NCI-H146 treated with DMSO at 0.1 percent for 48 hours (cell line): ENCODE data around the gene TRIM26.
"Not testable (repeated sequence)": the region's sequence is repeated elsewhere in the genome, so short reads cannot be mapped to it uniquely, and the experiment has no call there.

Experiments used
- DNase-seq: peaks from one replicate; lab custom pipeline; 2025; ENCODE audit not compliant: unreplicated experiment; lab: John Stamatoyannopoulos, UW

Gene TRIM26

DNA sequence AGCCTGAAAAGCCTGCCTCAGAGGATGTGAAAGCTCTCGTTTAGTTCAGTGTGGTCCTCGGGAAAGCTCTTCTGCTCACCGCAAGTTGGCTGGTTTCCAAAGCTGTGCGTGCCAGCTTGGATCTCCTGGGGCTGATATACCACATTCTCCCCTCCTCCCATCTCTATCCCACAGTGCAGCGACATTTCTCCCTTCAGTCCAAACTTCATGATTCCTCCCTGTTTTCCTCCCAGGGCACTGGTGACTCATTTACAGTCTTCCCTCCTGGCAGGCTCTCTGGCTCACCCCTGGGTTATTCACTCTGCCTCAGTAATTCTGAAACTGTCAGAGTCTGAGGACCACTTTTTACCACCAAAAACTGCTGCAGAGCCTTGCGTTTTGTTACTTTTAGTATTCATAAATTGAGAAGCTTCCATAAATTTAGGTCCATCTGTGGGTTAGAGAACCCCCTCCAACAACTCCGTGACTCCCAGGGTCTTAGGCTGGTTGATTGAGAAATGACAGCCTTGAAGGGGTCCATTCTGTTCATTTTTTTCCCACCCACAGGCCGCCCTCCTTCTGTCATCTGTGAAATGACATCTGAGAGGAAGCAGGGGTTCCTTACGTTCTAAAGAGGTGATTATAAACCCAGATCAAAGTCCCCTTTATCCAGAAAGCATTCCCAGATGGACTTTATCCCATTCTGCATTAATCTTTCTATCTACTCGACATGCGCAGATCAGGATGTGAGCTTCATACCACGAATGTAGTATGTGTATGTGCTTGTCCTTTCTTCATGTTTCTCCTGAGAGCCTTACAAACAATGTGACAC lies 58.3 kb downstream of the TRIM26 start:
- no peak for DNase-seq

GRCh38 chr6:30154061-30154460 lies 59.1 kb downstream of the TRIM26 start:
- DNase-seq = no peak

- DNase-seq = no peak
These were observed 60.1 kb downstream of the TRIM26 start for GRCh38 chr6:30152910-30153610.

- no peak for DNase-seq
These were observed 61.1 kb downstream of the TRIM26 start for GRCh38 chr6:30152016-30152673.

DNA sequence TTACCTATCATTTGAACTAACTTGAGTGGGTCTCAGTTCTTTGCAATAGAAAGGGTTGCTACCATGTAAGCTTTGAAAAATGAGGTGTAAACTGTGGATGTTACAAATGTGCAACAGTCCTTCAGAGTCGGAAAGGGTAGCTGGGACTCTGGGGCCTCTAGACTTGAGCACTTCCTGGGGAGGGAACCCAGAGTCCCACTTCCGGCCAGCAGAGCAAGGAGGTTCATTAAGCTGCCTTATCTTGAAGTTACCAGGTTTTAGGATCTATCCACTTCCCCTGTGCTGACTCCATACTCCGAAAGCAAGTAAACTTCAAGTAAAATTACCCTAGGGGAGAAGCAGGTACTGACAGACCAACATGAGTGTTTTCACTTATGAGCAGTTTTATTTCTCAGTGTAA lies 61.6 kb downstream of the TRIM26 start:
- no peak for DNase-seq

- DNase-seq = no peak
These were observed 62.4 kb downstream of the TRIM26 start for GRCh38 chr6:30150671-30151395.

- no peak for DNase-seq
These were observed 63.2 kb downstream of the TRIM26 start for GRCh38 chr6:30149858-30150550.

DNA sequence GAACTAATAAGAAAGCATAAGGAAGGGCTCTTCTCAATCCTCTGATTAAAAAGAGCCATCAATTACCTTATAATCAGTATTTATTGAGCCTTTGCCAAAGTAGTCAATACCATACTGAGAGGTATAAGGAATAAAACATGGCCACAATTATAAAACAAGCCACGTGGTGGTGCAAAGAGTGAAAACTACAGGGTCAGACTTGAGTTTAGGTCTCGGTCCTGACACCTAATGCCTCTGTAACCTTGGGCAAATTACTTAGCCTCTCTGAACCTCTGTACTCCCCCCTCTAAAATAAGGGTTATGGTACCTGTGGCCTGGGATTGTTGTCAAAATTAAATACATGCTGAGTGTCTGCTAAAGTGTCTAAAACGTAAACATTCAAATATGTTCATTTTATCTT lies 64.0 kb downstream of the TRIM26 start:
- no peak for DNase-seq

DNA sequence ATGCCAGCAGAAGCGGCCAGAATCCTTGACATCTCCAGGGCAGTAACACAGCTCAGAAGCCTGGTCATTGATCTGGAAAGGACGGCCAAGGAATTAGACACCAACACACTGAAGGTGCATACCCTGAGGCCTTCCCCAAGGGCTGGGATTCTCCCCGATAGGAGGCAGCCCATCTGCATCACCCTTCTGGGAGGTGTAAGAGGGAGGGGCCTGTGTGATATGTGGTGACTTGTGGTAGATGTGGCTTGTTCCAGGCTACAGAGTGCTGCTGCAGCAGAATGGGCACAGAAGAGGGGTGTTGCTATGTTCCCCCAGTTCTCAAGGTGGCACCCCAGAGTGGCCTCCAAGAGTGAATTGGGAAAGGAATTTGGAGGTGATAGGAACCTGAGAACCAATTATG lies 66.1 kb downstream of the TRIM26 start:
- DNase-seq = no peak

GRCh38 chr6:30145818-30146217 lies 67.4 kb downstream of the TRIM26 start:
- no peak for DNase-seq

DNA sequence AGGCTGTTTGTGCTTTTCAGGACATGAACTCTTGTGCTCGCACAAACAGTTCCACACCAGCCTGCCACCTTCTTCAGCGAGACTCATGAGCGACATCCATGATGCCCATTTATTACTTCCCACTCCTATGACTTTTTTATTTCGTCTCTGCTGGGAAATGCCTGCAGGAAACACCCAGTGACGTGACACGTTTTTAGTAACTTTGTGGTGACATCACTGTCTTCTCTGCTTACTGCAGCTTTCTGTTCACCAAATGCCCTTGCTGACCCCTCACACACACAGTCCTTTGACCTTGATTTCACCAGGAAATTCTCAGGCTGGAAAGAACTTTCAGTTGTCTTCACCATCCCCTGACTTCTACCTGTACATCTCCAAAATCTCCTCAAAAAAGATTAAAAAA lies 68.4 kb downstream of the TRIM26 start:
- no peak for DNase-seq

DNA sequence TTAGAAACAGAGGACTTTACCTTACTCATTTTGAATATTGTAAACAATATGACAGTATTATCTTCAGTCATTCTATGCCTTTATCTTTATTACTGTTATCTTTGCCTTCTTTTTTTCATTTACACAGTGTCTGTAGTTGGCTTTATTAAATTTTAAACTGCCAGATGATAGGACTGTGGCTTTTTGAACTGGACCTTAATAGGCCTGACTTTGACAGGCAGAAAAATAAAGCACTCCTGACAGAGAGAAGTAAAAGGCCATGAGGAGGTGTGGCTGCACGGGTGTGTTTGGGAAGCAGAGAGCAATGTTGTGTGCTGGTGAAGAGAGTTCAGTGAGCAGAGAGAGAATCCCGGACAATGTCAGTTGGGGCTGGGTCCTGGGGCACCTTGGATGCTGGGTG lies 69.4 kb downstream of the TRIM26 start:
- DNase-seq = no peak

DNA sequence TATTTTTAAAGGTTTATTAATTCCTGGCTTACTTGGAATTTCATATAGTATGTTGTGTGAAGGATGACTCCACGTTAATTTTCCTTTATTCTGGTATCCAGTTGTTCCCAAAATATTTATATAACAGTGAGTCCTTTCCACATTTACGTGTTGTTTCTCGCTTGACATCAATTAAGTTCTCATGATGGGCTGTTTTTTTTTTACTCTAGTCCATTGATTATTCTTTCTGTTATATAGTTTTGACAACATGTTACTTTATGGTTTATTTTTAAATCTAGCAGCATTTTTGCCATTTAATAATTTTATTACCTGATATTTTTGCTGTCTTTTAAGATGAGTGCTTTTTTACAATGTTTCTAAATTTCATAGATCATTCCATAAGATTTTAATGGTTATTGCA lies 70.5 kb downstream of the TRIM26 start:
- no peak for DNase-seq

- DNase-seq = not testable (repeated sequence)
These were observed 73.0 kb downstream of the TRIM26 start for GRCh38 chr6:30140240-30140639.

- no peak for DNase-seq
These were observed 76.5 kb downstream of the TRIM26 start for GRCh38 chr6:30136570-30137286.

GRCh38 chr6:30135757-30136156 lies 77.4 kb downstream of the TRIM26 start, which contains the start of gene TRIM40:
Gene TRIM40, plus strand, starts transcription at chr6:30136140. Its CDS starts 897 bp downstream, at chr6:30137037.
- DNase-seq = no peak

- DNase-seq = no peak
These were observed 78.1 kb downstream of the TRIM26 start for GRCh38 chr6:30135147-30135546.
